Body of pancreas (tissue), 4 donors: ENCODE measurements around the gene SLC35F3. TPM values are rescaled to one million over a fixed set of nuclear protein-coding genes. Genes with fewer than 3 reads are reported as not detected.
A peak's percentile ranks its signal among the peaks of the same experiment; 100 is the strongest.

ENCODE experiments used
- ATAC-seq: fragments of 150-250 bp; one replicate; pipeline ENCODE4 v1.9.1; 2016
- DNase-seq, 4 donors: peaks; one replicate each; pipeline ENCODE4 v3.0.0-alpha.2; 2019
- H3K27ac ChIP-seq, 4 donors: fragments of 200-600 bp; sonication (generic); 1 replicate in 3 of 4; 2 replicates in 1 of 4; pipeline versions ENCODE4 v1.5.1 to v1.6.1; 2016 to 2019; ENCODE audit warnings: mild to moderate bottlenecking in 1 of 4, mixed read lengths in 1 of 4, moderate library complexity in 1 of 4
- H3K27me3 ChIP-seq, 2 donors: fragments of 200-600 bp; sonication (generic); one replicate each; pipeline ENCODE4 v1.6.0; 2016; ENCODE audit warnings: mild to moderate bottlenecking in 1 of 2
- H3K36me3 ChIP-seq, 2 donors: fragments of 200-600 bp; sonication (generic); replicated peaks in 1 of 2; 2 replicates each; pipeline ENCODE4 v1.5.1; 2016; ENCODE audit warnings: low read depth in 2 of 2; ENCODE audit not compliant: insufficient read depth in 1 of 2
- H3K4me1 ChIP-seq: fragments of 200-600 bp; sonication (generic); one replicate; pipeline ENCODE4 v1.6.0; 2016
- H3K4me3 ChIP-seq, 2 donors: fragments of 200-600 bp; sonication (generic); 1 replicate in 1 of 2; 2 replicates in 1 of 2; pipeline ENCODE4 v1.5.1; 2016 to 2019
- H3K9me3 ChIP-seq, 3 donors: fragments of 200-600 bp; sonication (generic); 1 replicate in 2 of 3; 2 replicates in 1 of 3; pipeline ENCODE4 v1.5.1; 2016
- CTCF ChIP-seq, 7 experiments: fragments of 450-650 bp in 4 of 7; fragments of 200-600 bp in 3 of 7; sonication (generic) in 3 of 7; IDR thresholded peaks; one replicate each; pipeline ENCODE4 v1.5.1; 2016 to 2019; ENCODE audit warnings: antibody characterized with exemption in 7 of 7
- POLR2A ChIP-seq, 3 donors: fragments of 450-650 bp; IDR thresholded peaks; one replicate each; pipeline ENCODE4 v1.6.1; 2016; ENCODE audit warnings: antibody characterized with exemption in 3 of 3, mild to moderate bottlenecking in 2 of 3
- WGBS, 2 donors: methylation state at CpG; one replicate each; pipeline ENCODE4 v1.1.5; 2017; 5-methylcytosine and 5-hydroxymethylcytosine counted together
- intact Hi-C: fragments of 100-400 bp; cut with DNase I; formaldehyde crosslinking; loops from one replicate; pipeline ENCODE4 v1.15.1; 2023
- total RNA-seq, 2 donors: library from RNA; depleted of rRNA; stranded (reverse); fragments of >200 nt; gene quantifications; one replicate each; pipeline ENCODE4 v1.1.0, GENCODE V29; 2016

The SLC35F3 gene
- total RNA-seq, 2 donors from 2014 or later = 0.99 to 11.7 TPM

- H3K4me3 ChIP-seq = no peak overlapping the region
- intact Hi-C loops = no loop called here
- H3K27me3 ChIP-seq = peaks cover 0 to 5% of the 10 kb centered on the region in 2 donors
- no peaks in the 10 kb centered on the region for H3K4me1 ChIP-seq
- 22 to 60% methylated on average over 1 to 5 of the region's 5 CpGs for WGBS, 2 donors
- H3K9me3 ChIP-seq = peaks cover 0 to 4% (median 0%) of the 10 kb centered on the region in 3 donors
- no peak for TF ChIP-seq POLR2A (IDR thresholded peaks at IDR 0.05)
- TF ChIP-seq CTCF (IDR thresholded peaks at IDR 0.05) = no peak
- DNase-seq (peak in 3 of 4 donors; percentile 5 to 12 (median 9)), ATAC-seq (no peak)
- H3K27ac ChIP-seq = no peak overlapping the region
- H3K36me3 ChIP-seq = no peaks in the 10 kb centered on the region
Observed at GRCh38 chr1:234093741-234094140, 189.3 kb downstream of the SLC35F3 start.

GRCh38 chr1:234094172-234094571, 189.7 kb downstream of the SLC35F3 start:
- DNase-seq = no peak
- Histone ChIP-seq H3K27me3 (peaks cover 0 to 5% of the 10 kb centered on the region in 2 donors), H3K27ac (no peak overlapping the region), H3K9me3 (peaks cover 0 to 4% (median 0%) of the 10 kb centered on the region in 3 donors), H3K4me1 (no peaks in the 10 kb centered on the region), H3K36me3 (no peaks in the 10 kb centered on the region), H3K4me3 (no peak overlapping the region)
- intact Hi-C loops = no loop called here
- TF ChIP-seq CTCF (IDR thresholded peaks at IDR 0.05) = no peak
- TF ChIP-seq POLR2A (IDR thresholded peaks at IDR 0.05) = no peak
- no peak for ATAC-seq
- WGBS, 2 donors = 86 to 95% methylated on average over 1 of the region's 1 CpG

- DNase-seq (no peak), ATAC-seq (no peak)
- H3K36me3 ChIP-seq = no peaks in the 10 kb centered on the region
- no peaks in the 10 kb centered on the region for H3K4me1 ChIP-seq
- TF ChIP-seq POLR2A (IDR thresholded peaks at IDR 0.05) (no peak), CTCF (IDR thresholded peaks at IDR 0.05) (no peak)
- intact Hi-C loops = no loop called here
- H3K27me3 ChIP-seq = no peaks in the 10 kb centered on the region
- no peak overlapping the region for H3K27ac ChIP-seq
- WGBS, 2 donors = 28 to 32% methylated on average over 7 of the region's 7 CpGs
- no peak overlapping the region for H3K4me3 ChIP-seq
- no peaks in the 10 kb centered on the region for H3K9me3 ChIP-seq
Observed at GRCh38 chr1:234096161-234096770, 191.8 kb downstream of the SLC35F3 start.

DNA sequence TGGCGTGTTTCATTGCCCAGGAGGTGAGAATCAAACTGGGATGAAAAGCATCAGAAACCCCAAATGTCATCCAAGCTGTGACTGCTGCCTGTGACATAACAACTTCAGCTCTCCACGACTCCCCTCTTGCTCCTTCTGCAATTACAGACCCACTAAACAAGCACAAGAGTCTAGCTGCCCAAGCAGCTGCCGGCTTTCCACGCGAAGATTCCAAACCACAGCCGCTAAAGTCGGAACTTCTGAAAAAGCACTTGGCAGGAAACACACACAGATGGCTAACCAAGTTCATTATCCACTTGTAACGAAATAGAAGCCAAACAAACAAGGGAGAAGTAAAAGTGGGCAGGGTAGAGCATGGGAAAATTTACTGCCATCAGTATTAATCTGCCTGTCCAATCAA, 198.1 kb downstream of the SLC35F3 start:
- Histone ChIP-seq H3K36me3 (no peaks in the 10 kb centered on the region), H3K27me3 (no peaks in the 10 kb centered on the region), H3K4me1 (no peaks in the 10 kb centered on the region), H3K4me3 (no peak overlapping the region), H3K9me3 (no peaks in the 10 kb centered on the region), H3K27ac (no peak overlapping the region)
- WGBS, 2 donors = 22 to 37% methylated on average over 8 of the region's 8 CpGs
- no peak for TF ChIP-seq CTCF (IDR thresholded peaks at IDR 0.05)
- no peak for TF ChIP-seq POLR2A (IDR thresholded peaks at IDR 0.05)
- no peak for DNase-seq
- intact Hi-C loops = no loop called here
- ATAC-seq = no peak

DNA sequence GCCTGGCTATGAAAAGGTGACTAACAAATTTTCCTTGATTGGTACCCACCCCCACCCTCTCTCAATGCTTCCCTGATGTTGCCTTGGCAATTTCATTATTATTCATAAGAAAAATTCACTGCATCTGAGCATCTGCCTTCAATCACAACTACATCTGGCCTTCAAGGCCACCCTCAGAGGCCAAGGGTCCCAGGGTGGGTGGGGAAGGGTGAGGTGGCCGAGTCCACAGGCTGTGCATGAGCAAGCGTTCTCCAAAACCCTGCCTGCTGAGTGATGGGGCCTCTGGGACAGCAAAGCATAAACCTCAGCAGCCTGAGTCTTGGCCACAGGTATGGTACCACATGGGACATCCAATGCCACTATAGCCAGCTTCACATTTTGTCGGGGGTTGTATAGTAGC, 198.7 kb downstream of the SLC35F3 start:
- intact Hi-C loops = no loop called here
- no peaks in the 10 kb centered on the region for H3K9me3 ChIP-seq
- no peaks in the 10 kb centered on the region for H3K36me3 ChIP-seq
- no peaks in the 10 kb centered on the region for H3K27me3 ChIP-seq
- no peak overlapping the region for H3K27ac ChIP-seq
- no peak for DNase-seq
- WGBS, 2 donors = 61 to 100% methylated on average over 2 to 3 of the region's 3 CpGs
- no peak overlapping the region for H3K4me3 ChIP-seq
- no peaks in the 10 kb centered on the region for H3K4me1 ChIP-seq
- ATAC-seq = no peak
- TF ChIP-seq POLR2A (IDR thresholded peaks at IDR 0.05) (no peak), CTCF (IDR thresholded peaks at IDR 0.05) (no peak)
